Neural progenitor cell (in vitro differentiated cells): ENCODE measurements around the gene CDCA5. TPM values are rescaled to one million over a fixed set of nuclear protein-coding genes. Genes with fewer than 3 reads are reported as not detected.

Experiments
- DNase-seq: peaks from one replicate; pipeline ENCODE4 v3.0.0-alpha.2; 2016; ENCODE audit warnings: low spot score
- H2AFZ ChIP-seq: fragments of 200-600 bp; sonication (generic); replicated peaks from 2 replicates; pipeline ENCODE4 v1.6.1; 2016; ENCODE audit warnings: antibody characterized with exemption
- H3F3A ChIP-seq: fragments of 200-600 bp; sonication (generic); 2 replicates; pipeline ENCODE4 v1.6.1; 2016; ENCODE audit warnings: antibody characterized with exemption, low read depth
- H3K27ac ChIP-seq: fragments of 200-600 bp; sonication (generic); 2 replicates; pipeline ENCODE4 v1.5.1; 2016; ENCODE audit warnings: mild to moderate bottlenecking
- H3K27me3 ChIP-seq: fragments of 200-600 bp; sonication (generic); 2 replicates; pipeline ENCODE4 v1.6.1; 2016; ENCODE audit warnings: mild to moderate bottlenecking, moderate library complexity
- H3K36me3 ChIP-seq: fragments of 200-600 bp; sonication (generic); 2 replicates; pipeline ENCODE4 v1.5.1; 2016
- H3K4me1 ChIP-seq: fragments of 200-600 bp; sonication (generic); 2 replicates; pipeline ENCODE4 v1.6.1; 2016; ENCODE audit warnings: mixed run types
- H3K4me2 ChIP-seq: fragments of 200-600 bp; sonication (generic); 2 replicates; pipeline ENCODE4 v1.6.1; 2016
- H3K4me3 ChIP-seq: fragments of 200-600 bp; sonication (generic); 2 replicates; pipeline ENCODE4 v1.5.1; 2016
- H3K79me2 ChIP-seq: fragments of 200-600 bp; sonication (generic); 2 replicates; pipeline ENCODE4 v1.6.1; 2016; ENCODE audit warnings: low read depth
- H3K9ac ChIP-seq: fragments of 200-600 bp; sonication (generic); 2 replicates; pipeline ENCODE4 v1.6.1; 2016
- H3K9me3 ChIP-seq: fragments of 200-600 bp; sonication (generic); 2 replicates; pipeline ENCODE4 v1.5.1; 2016; ENCODE audit warnings: low read depth
- H4K20me1 ChIP-seq: fragments of 200-600 bp; sonication (generic); 2 replicates; pipeline ENCODE4 v1.6.1; 2016; ENCODE audit warnings: low read depth
- H3K27ac Mint-ChIP-seq: 3 replicates; pipeline ENCODE4 v1.8.0; 2021; ENCODE audit warnings: mixed read lengths
- H3K27me3 Mint-ChIP-seq: 2 replicates; pipeline ENCODE4 v1.8.0; 2022; ENCODE audit warnings: low read depth, mild to moderate bottlenecking, inconsistent platforms, moderate library complexity, mixed read lengths; ENCODE audit not compliant: insufficient read depth
- H3K36me3 Mint-ChIP-seq: 3 replicates; pipeline ENCODE4 v1.8.0; 2021; ENCODE audit warnings: mixed read lengths
- H3K4me1 Mint-ChIP-seq: 3 replicates; pipeline ENCODE4 v1.8.0; 2021; ENCODE audit warnings: mixed read lengths
- H3K4me3 Mint-ChIP-seq: 3 replicates; pipeline ENCODE4 v1.8.0; 2021; ENCODE audit warnings: mild to moderate bottlenecking, moderate library complexity, mixed read lengths
- H3K9me3 Mint-ChIP-seq: 3 replicates; pipeline ENCODE4 v1.8.0; 2020; ENCODE audit warnings: mixed read lengths
- CTCF ChIP-seq: fragments of 200-600 bp; sonication (generic); IDR thresholded peaks from 2 replicates; pipeline ENCODE4 v1.5.1; 2017; ENCODE audit warnings: antibody characterized with exemption, mild to moderate bottlenecking
- EZH2 ChIP-seq: fragments of 200-600 bp; sonication (generic); IDR thresholded peaks from 2 replicates; pipeline ENCODE4 v1.6.1; 2017; ENCODE audit warnings: antibody characterized with exemption, mild to moderate bottlenecking, moderate library complexity
- EZH2phosphoT487 ChIP-seq: fragments of 200-600 bp; sonication (generic); IDR thresholded peaks from 2 replicates; pipeline ENCODE4 v1.6.1; 2017; ENCODE audit warnings: antibody characterized with exemption
- microRNA-seq: library from miRNA; unstranded; fragments of <30 nt; microRNA quantifications from one replicate; pipeline ENCODE4, GENCODE V29; 2016
- small RNA-seq: library from RNA; depleted of rRNA; stranded (forward); fragments of <200 nt; gene quantifications from one replicate; pipeline ENCODE3, GENCODE V24; 2015
- total RNA-seq: library from RNA; depleted of rRNA; stranded (reverse); fragments of >200 nt; gene quantifications from 2 replicates; pipeline ENCODE4 v1.2.3, GENCODE V29; 2015; ENCODE audit warnings: low replicate concordance

The CDCA5 gene
- total RNA-seq, 1 donor from 2014 or later, result 46.7 TPM

- H3F3A ChIP-seq, result no peaks in the 10 kb centered on the region
- no peak overlapping the region for H3K4me2 ChIP-seq
- Mint-ChIP-seq H3K27me3 (no peaks in the 10 kb centered on the region), H3K4me1 (peaks cover 6% of the 10 kb centered on the region), H3K27ac (no peak overlapping the region), H3K9me3 (no peaks in the 10 kb centered on the region), H3K36me3 (no peaks in the 10 kb centered on the region), H3K4me3 (no peak overlapping the region)
- H3K9me3 ChIP-seq, result no peaks in the 10 kb centered on the region
- no peak overlapping the region for H3K9ac ChIP-seq
- H3K36me3 ChIP-seq, result no peaks in the 10 kb centered on the region
- no peak for DNase-seq
- no peaks in the 10 kb centered on the region for H3K27me3 ChIP-seq
- H3K27ac ChIP-seq, result no peak overlapping the region
- TF ChIP-seq EZH2phosphoT487 (no peak), EZH2 (no peak), CTCF (no peak)
- H3K79me2 ChIP-seq, result peaks cover 4% of the 10 kb centered on the region
- H2AFZ ChIP-seq, result no peak overlapping the region
- peaks cover 4% of the 10 kb centered on the region for H3K4me1 ChIP-seq
- H4K20me1 ChIP-seq, result no peaks in the 10 kb centered on the region
- H3K4me3 ChIP-seq, result no peak overlapping the region
Observed at GRCh38 chr11:65032216-65032615, 51.6 kb downstream of the CDCA5 start.

Small RNA genes within 50 kb of the gene (microRNA-seq; reads per million reads assigned to microRNA genes)
- gene MIR6751, result not detected

Small RNA genes within 50 kb of the gene (small RNA-seq; reads per million reads assigned to genes)
- gene SNX15, result not detected

Other genes with a start within 250 kb of the CDCA5 start
- 0.62 and 2.1 TPM in 2 replicates for gene CDC42BPG, start 239.4 kb downstream of the CDCA5 start, total RNA-seq
- 19.8 and 39.7 TPM in 2 replicates for gene EHD1, start 205.4 kb downstream of the CDCA5 start, total RNA-seq
- gene ATG2A, start 166.8 kb downstream of the CDCA5 start, total RNA-seq, result 4.4 and 16.6 TPM in 2 replicates
- gene PPP2R5B, start 159.4 kb downstream of the CDCA5 start, total RNA-seq, result 5.7 and 11.3 TPM in 2 replicates
- gene GPHA2, start 148.1 kb downstream of the CDCA5 start, total RNA-seq, result 1.5 TPM in 1 of 2 replicates, not detected in the other
- 0.06 TPM in 1 of 2 replicates, not detected in the other for gene MAJIN, start 111.9 kb downstream of the CDCA5 start, total RNA-seq
- gene BATF2, start 87.1 kb downstream of the CDCA5 start, total RNA-seq, result 0.28 TPM in 1 of 2 replicates, not detected in the other
- gene ARL2, start 69.9 kb downstream of the CDCA5 start, total RNA-seq, result 171 and 287 TPM in 2 replicates
- gene SNX15, start 56.6 kb downstream of the CDCA5 start, total RNA-seq, result 10.7 and 16.8 TPM in 2 replicates
- gene SAC3D1, start 42.8 kb downstream of the CDCA5 start, total RNA-seq, result 3.0 and 13.2 TPM in 2 replicates
- gene NAALADL1, start 25.5 kb downstream of the CDCA5 start, total RNA-seq, result 0.80 and 3.0 TPM in 2 replicates
- 12.6 and 36.1 TPM in 2 replicates for gene ZFPL1, start 182 bp upstream of the CDCA5 start, total RNA-seq
- 80.4 and 252 TPM in 2 replicates for gene VPS51, start 12.2 kb upstream of the CDCA5 start, total RNA-seq
- gene TM7SF2, start 27.8 kb upstream of the CDCA5 start, total RNA-seq, result 36.1 and 109 TPM in 2 replicates
- gene ZNHIT2, start 33.7 kb upstream of the CDCA5 start, total RNA-seq, result 1.5 and 8.1 TPM in 2 replicates
- gene FAU, start 38.1 kb upstream of the CDCA5 start, total RNA-seq, result 227 and 288 TPM in 2 replicates
- 38.3 and 57.5 TPM in 2 replicates for gene MRPL49, start 38.3 kb upstream of the CDCA5 start, total RNA-seq
- gene SYVN1, start 50.5 kb upstream of the CDCA5 start, total RNA-seq, result 7.2 and 12.0 TPM in 2 replicates
- not detected in 2 replicates for gene SPDYC, start 86.2 kb upstream of the CDCA5 start, total RNA-seq
- gene CAPN1, start 97.9 kb upstream of the CDCA5 start, total RNA-seq, result 24.3 and 57.3 TPM in 2 replicates
- 33.3 and 47.7 TPM in 2 replicates for gene POLA2, start 177.9 kb upstream of the CDCA5 start, total RNA-seq
- gene CDC42EP2, start 230.8 kb upstream of the CDCA5 start, total RNA-seq, result 0.11 and 0.87 TPM in 2 replicates
- 63.3 and 72.1 TPM in 2 replicates for gene DPF2, start 249.8 kb upstream of the CDCA5 start, total RNA-seq